OCI-LY7 (cell line): Measurements from ENCODE around the gene GBA3.

Experiments
- EZH2phosphoT487 ChIP-seq: fragments of 200-600 bp; sonication (generic); IDR thresholded peaks from 2 replicates; pipeline ENCODE4 v1.6.1; 2018; ENCODE audit warnings: low read depth, borderline replicate concordance, mild to moderate bottlenecking, mixed run types, antibody characterized with exemption, low read length, moderate library complexity, mixed read lengths
- TF ChIP-seq, protein P1 (sequence below): fragments of 200-600 bp; sonication (generic); conservative IDR thresholded peaks from 2 replicates; pipeline ENCODE4 v1.5.1; 2014; ENCODE audit warnings: mild to moderate bottlenecking, antibody characterized with exemption, low read length, moderate library complexity, mixed read lengths

DNA sequence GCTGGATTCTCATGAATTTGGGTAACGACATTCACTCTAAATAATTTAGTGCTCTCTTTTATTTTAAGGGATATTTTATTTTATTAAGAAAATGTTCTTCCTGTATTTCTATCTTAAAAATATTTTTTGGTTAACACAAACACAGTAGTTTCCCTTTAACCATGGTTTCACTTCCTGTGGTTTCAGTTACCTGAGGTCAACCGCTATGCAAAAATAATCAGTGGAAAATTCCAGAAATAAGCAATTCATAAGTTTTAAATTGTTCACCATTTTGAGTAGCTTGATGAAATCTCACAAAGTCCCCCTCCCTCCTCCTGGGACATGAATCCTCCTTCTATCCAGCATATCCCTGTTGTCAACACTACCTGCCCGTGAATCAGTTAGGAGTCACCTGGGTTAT lies 71.4 kb downstream of the GBA3 start:
- TF ChIP-seq, protein P1, sequence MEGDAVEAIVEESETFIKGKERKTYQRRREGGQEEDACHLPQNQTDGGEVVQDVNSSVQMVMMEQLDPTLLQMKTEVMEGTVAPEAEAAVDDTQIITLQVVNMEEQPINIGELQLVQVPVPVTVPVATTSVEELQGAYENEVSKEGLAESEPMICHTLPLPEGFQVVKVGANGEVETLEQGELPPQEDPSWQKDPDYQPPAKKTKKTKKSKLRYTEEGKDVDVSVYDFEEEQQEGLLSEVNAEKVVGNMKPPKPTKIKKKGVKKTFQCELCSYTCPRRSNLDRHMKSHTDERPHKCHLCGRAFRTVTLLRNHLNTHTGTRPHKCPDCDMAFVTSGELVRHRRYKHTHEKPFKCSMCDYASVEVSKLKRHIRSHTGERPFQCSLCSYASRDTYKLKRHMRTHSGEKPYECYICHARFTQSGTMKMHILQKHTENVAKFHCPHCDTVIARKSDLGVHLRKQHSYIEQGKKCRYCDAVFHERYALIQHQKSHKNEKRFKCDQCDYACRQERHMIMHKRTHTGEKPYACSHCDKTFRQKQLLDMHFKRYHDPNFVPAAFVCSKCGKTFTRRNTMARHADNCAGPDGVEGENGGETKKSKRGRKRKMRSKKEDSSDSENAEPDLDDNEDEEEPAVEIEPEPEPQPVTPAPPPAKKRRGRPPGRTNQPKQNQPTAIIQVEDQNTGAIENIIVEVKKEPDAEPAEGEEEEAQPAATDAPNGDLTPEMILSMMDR: no peak
- no peak for TF ChIP-seq EZH2phosphoT487
